T-helper 2 cell treated with Interferon-gamma antibody and Interleukin-4, amounts not matched to agents 5 μg/mL and 100 μg/mL, for 36 hours (primary cell): Measurements from ENCODE around the gene S100PBP.

ENCODE experiments used
- DNase-seq: peaks from one replicate; pipeline ENCODE4 v3.0.0; 2021; ENCODE audit warnings: low spot score
- H3K27ac Mint-ChIP-seq: one replicate; pipeline ENCODE4 v1.8.0; 2021; ENCODE audit warnings: mild to moderate bottlenecking, mixed read lengths
- H3K27me3 Mint-ChIP-seq: one replicate; pipeline ENCODE4 v1.8.0; 2021; ENCODE audit warnings: low read depth, mixed read lengths
- H3K36me3 Mint-ChIP-seq: one replicate; pipeline ENCODE4 v1.8.0; 2021; ENCODE audit warnings: low read depth, mixed read lengths
- H3K4me1 Mint-ChIP-seq: one replicate; pipeline ENCODE4 v1.8.0; 2021; ENCODE audit warnings: low read depth, mixed read lengths
- H3K4me3 Mint-ChIP-seq: one replicate; pipeline ENCODE4 v1.8.0; 2022; ENCODE audit warnings: mild to moderate bottlenecking, moderate library complexity, mixed read lengths
- H3K9me3 Mint-ChIP-seq: one replicate; pipeline ENCODE4 v1.8.0; 2021; ENCODE audit warnings: mixed read lengths

The S100PBP gene

GRCh38 chr1:32907435-32907834 lies 90.0 kb downstream of the S100PBP start:
- H3K36me3 Mint-ChIP-seq, result no peaks in the 10 kb centered on the region
- peaks cover 25% of the 10 kb centered on the region for H3K27me3 Mint-ChIP-seq
- H3K27ac Mint-ChIP-seq, result no peak overlapping the region
- no peak overlapping the region for H3K4me3 Mint-ChIP-seq
- no peaks in the 10 kb centered on the region for H3K4me1 Mint-ChIP-seq
- no peak for DNase-seq
- H3K9me3 Mint-ChIP-seq, result no peaks in the 10 kb centered on the region
